CD8-positive, alpha-beta memory T cell (primary cell): ENCODE results near the gene DONSON. TPM values are rescaled to one million over a fixed set of nuclear protein-coding genes. Genes with fewer than 3 reads are reported as not detected.
A peak's percentile ranks its signal among the peaks of the same experiment; 100 is the strongest.
"Not testable (repeated sequence)": the region's sequence is repeated elsewhere in the genome, so short reads cannot be mapped to it uniquely, and the experiment has no call there.

ENCODE experiments used
- CTCF ChIA-PET: fragments of 350-600 bp; sonication (Branson Sonifier 250); formaldehyde crosslinking; loops from one replicate; lab custom pipeline; 2021; ENCODE audit warnings: antibody characterized with exemption; lab: Charles Lee
- POLR2A ChIA-PET: fragments of 350-600 bp; sonication (Branson Sonifier 250); formaldehyde crosslinking; loops from one replicate; lab custom pipeline; 2021; ENCODE audit warnings: antibody characterized with exemption; lab: Charles Lee
- DNase-seq, 5 donors: peaks; one replicate each; pipeline versions ENCODE4 v3.0.0 to v3.0.0-alpha.2; 2020 to 2022; ENCODE audit warnings: mixed read lengths in 1 of 5
- H3K27ac ChIP-seq: one replicate; pipeline ENCODE4 v1.7.0; 2013; ENCODE audit warnings: low read depth, mild to moderate bottlenecking, low read length, moderate library complexity
- H3K27me3 ChIP-seq: 2 replicates; pipeline ENCODE4 v1.7.0; 2013; ENCODE audit warnings: low read length, mild to moderate bottlenecking; ENCODE audit not compliant: insufficient read depth, poor library complexity, severe bottlenecking
- H3K36me3 ChIP-seq: 2 replicates; pipeline ENCODE4 v1.7.0; 2013; ENCODE audit warnings: mild to moderate bottlenecking, low read length, moderate library complexity; ENCODE audit not compliant: insufficient read depth
- H3K4me1 ChIP-seq: 2 replicates; pipeline ENCODE4 v1.7.0; 2013; ENCODE audit warnings: mild to moderate bottlenecking, low read length, moderate library complexity; ENCODE audit not compliant: insufficient read depth
- H3K4me3 ChIP-seq: 2 replicates; pipeline ENCODE4 v1.7.0; 2013; ENCODE audit warnings: mild to moderate bottlenecking, low read length
- H3K9me3 ChIP-seq: 2 replicates; pipeline ENCODE4 v1.7.0; 2013; ENCODE audit warnings: mild to moderate bottlenecking, low read length
- H3K27ac Mint-ChIP-seq, 8 donors: one replicate each; pipeline ENCODE4 v1.8.0; 2020 to 2021; ENCODE audit warnings: mixed read lengths in 8 of 8, mild to moderate bottlenecking in 6 of 8, inconsistent platforms in 3 of 8, moderate library complexity in 3 of 8
- H3K27me3 Mint-ChIP-seq, 2 donors: one replicate each; pipeline ENCODE4 v1.8.0; 2020 to 2021; ENCODE audit warnings: mixed read lengths in 2 of 2, mild to moderate bottlenecking in 1 of 2, moderate library complexity in 1 of 2
- H3K36me3 Mint-ChIP-seq, 3 donors: one replicate each; pipeline ENCODE4 v1.8.0; 2020 to 2021; ENCODE audit warnings: mixed read lengths in 3 of 3, inconsistent platforms in 1 of 3, mild to moderate bottlenecking in 1 of 3
- H3K4me1 Mint-ChIP-seq, 3 donors: one replicate each; pipeline ENCODE4 v1.8.0; 2020 to 2021; ENCODE audit warnings: mixed read lengths in 3 of 3, inconsistent platforms in 1 of 3, mild to moderate bottlenecking in 1 of 3
- H3K4me3 Mint-ChIP-seq, 7 donors: one replicate each; pipeline ENCODE4 v1.8.0; 2020 to 2021; ENCODE audit warnings: mixed read lengths in 7 of 7, mild to moderate bottlenecking in 6 of 7, moderate library complexity in 4 of 7, inconsistent platforms in 2 of 7
- H3K9me3 Mint-ChIP-seq, 5 donors: one replicate each; pipeline ENCODE4 v1.8.0; 2020 to 2022; ENCODE audit warnings: mixed read lengths in 5 of 5, mild to moderate bottlenecking in 3 of 5, moderate library complexity in 2 of 5, inconsistent platforms in 1 of 5
- polyA plus RNA-seq: library from polyadenylated mRNA; unstranded; fragments of 300-500 nt; fragmentation: Illumina TruSeq; gene quantifications from one replicate; pipeline ENCODE4 v1.2.3, GENCODE V29; 2021
- total RNA-seq, 2 experiments: library from RNA; stranded (reverse); gene quantifications; one replicate each; pipeline ENCODE4 v1.2.3, GENCODE V29; 2021

Gene DONSON
- total and polyA plus RNA-seq, 3 experiments from 2014 or later = 3.3 to 41.0 (median 38.0) TPM

- no peak for DNase-seq
- no peaks in the 10 kb centered on the region for H3K27me3 Mint-ChIP-seq
- Histone ChIP-seq H3K9me3 (no peaks in the 10 kb centered on the region), H3K4me3 (no peak overlapping the region), H3K36me3 (peaks cover 40% of the 10 kb centered on the region), H3K4me1 (no peaks in the 10 kb centered on the region), H3K27me3 (no peaks in the 10 kb centered on the region), H3K27ac (no peak overlapping the region)
- no peak overlapping the region for H3K4me3 Mint-ChIP-seq
- peaks cover 0 to 7% (median 4%) of the 10 kb centered on the region in 3 donors for H3K4me1 Mint-ChIP-seq
- ChIA-PET POLR2A (no interaction called here), CTCF (no interaction called here)
- peak overlapping the region in 3 of 8 donors; percentile 29 to 57 (median 43) for H3K27ac Mint-ChIP-seq
- peaks cover 0 to 63% (median 6%) of the 10 kb centered on the region in 3 donors for H3K36me3 Mint-ChIP-seq
- no peaks in the 10 kb centered on the region for H3K9me3 Mint-ChIP-seq
Observed at GRCh38 chr21:33578214-33578613, 10.3 kb downstream of the DONSON start.

GRCh38 chr21:33576741-33577141 lies 11.7 kb downstream of the DONSON start:
- H3K27me3 Mint-ChIP-seq, H3K4me1 Mint-ChIP-seq, H3K9me3 ChIP-seq, H3K27me3 ChIP-seq, H3K4me3 ChIP-seq, H3K4me1 ChIP-seq, DNase-seq, H3K27ac ChIP-seq, CTCF ChIA-PET, H3K9me3 Mint-ChIP-seq, H3K4me3 Mint-ChIP-seq: not testable (repeated sequence)
- peaks cover 0 to 69% (median 6%) of the 10 kb centered on the region in 3 donors for H3K36me3 Mint-ChIP-seq
- POLR2A ChIA-PET = interaction anchor here (0.7 kb wide), 2 partner anchors 34 to 856 kb away, joined by 4 to 6 read pairs; partner anchors contain the start of gene SON
- H3K27ac Mint-ChIP-seq = peak overlapping the region in 3 of 8 donors; percentile 7 to 40 (median 22)
- peaks cover 52% of the 10 kb centered on the region for H3K36me3 ChIP-seq

DNA sequence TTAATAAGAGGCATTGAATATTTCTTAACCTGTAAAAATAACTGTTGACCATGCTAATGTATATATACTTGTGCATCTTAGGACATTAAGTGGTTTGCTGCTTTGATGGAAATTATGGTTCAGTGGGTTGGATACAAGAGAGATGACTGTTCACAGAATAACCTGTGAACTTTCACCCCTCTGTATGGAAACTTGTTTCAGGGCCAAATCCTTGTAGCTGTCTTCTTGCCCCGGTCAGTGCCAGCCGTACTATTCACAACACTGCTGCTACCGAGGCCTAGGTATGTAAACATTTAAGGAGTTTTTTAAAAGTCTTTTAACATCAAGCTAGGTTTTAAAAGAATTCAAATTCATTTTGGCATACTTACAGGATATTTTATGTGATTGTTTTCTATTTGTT lies 16.1 kb downstream of the DONSON start:
- H3K4me1 Mint-ChIP-seq = peaks cover 20 to 32% (median 32%) of the 10 kb centered on the region in 3 donors
- no peaks in the 10 kb centered on the region for H3K27me3 ChIP-seq
- no peak overlapping the region for H3K4me3 Mint-ChIP-seq
- no peaks in the 10 kb centered on the region for H3K9me3 ChIP-seq
- ChIA-PET POLR2A (interaction anchor here (0.9 kb wide), 1 partner anchor 29 kb away, joined by 3 read pairs; the partner anchor contains the start of gene SON), CTCF (interaction anchor here (1.4 kb wide), 1 partner anchor 33 kb away, joined by 4 read pairs; no protein-coding TSS in a partner anchor)
- H3K36me3 ChIP-seq = peaks cover 69% of the 10 kb centered on the region
- H3K4me1 ChIP-seq = no peaks in the 10 kb centered on the region
- peaks cover 6 to 82% (median 16%) of the 10 kb centered on the region in 3 donors for H3K36me3 Mint-ChIP-seq
- H3K27ac Mint-ChIP-seq = peak overlapping the region in 5 of 8 donors; percentile 9 to 72 (median 51)
- H3K4me3 ChIP-seq = no peak overlapping the region
- peaks cover 0 to 1% of the 10 kb centered on the region in 2 donors for H3K27me3 Mint-ChIP-seq
- no peak for DNase-seq
- no peaks in the 10 kb centered on the region for H3K9me3 Mint-ChIP-seq
- no peak overlapping the region for H3K27ac ChIP-seq

DNA sequence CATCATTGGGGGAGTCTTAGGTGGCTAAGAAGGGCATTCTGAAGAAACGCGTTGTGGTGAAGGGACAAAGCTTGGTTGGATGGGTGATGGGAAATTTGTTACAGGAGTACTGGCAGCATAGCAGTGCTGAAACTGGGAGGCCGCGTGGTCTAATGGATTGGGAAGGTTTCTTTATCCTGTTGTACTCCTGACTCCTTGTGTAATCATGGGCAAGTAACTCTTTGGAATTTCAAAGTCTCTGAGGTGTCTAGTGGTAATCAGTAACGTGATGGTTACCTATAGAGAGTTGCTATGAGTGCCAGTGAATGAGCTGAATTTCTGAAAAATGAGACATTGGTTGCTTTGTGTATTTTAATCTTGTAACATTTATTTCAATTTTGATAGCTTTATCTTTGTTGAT lies 18.5 kb downstream of the DONSON start:
- Histone ChIP-seq H3K27ac (no peak overlapping the region), H3K4me1 (no peaks in the 10 kb centered on the region), H3K27me3 (no peaks in the 10 kb centered on the region), H3K9me3 (no peaks in the 10 kb centered on the region), H3K36me3 (peaks cover 55% of the 10 kb centered on the region), H3K4me3 (no peak overlapping the region)
- Mint-ChIP-seq H3K4me1 (peaks cover 23 to 51% (median 44%) of the 10 kb centered on the region in 3 donors), H3K27ac (peak overlapping the region; percentile 8 to 81 (median 52)), H3K4me3 (no peak overlapping the region), H3K27me3 (peaks cover 0 to 1% of the 10 kb centered on the region in 2 donors), H3K9me3 (no peaks in the 10 kb centered on the region), H3K36me3 (peaks cover 6 to 76% (median 16%) of the 10 kb centered on the region in 3 donors)
- CTCF ChIA-PET = interaction anchor here (1.6 kb wide), 1 partner anchor 36 kb away, joined by 5 read pairs; no protein-coding TSS in a partner anchor
- POLR2A ChIA-PET = no interaction called here
- DNase-seq = no peak

GRCh38 chr21:33568448-33568847 lies 20.0 kb downstream of the DONSON start:
- Histone ChIP-seq H3K36me3 (peaks cover 43% of the 10 kb centered on the region), H3K4me1 (no peaks in the 10 kb centered on the region), H3K9me3 (no peaks in the 10 kb centered on the region), H3K27ac (no peak overlapping the region), H3K4me3 (no peak overlapping the region), H3K27me3 (no peaks in the 10 kb centered on the region)
- Mint-ChIP-seq H3K4me1 (peaks cover 28 to 52% (median 51%) of the 10 kb centered on the region in 3 donors), H3K9me3 (no peaks in the 10 kb centered on the region), H3K36me3 (peaks cover 6 to 72% (median 12%) of the 10 kb centered on the region in 3 donors), H3K4me3 (no peak overlapping the region), H3K27me3 (peaks cover 0 to 1% of the 10 kb centered on the region in 2 donors), H3K27ac (no peak overlapping the region)
- POLR2A ChIA-PET = no interaction called here
- no peak for DNase-seq
- CTCF ChIA-PET = no interaction called here

GRCh38 chr21:33567914-33568313 lies 20.6 kb downstream of the DONSON start:
- H3K27ac ChIP-seq = no peak overlapping the region
- ChIA-PET CTCF (no interaction called here), POLR2A (no interaction called here)
- Mint-ChIP-seq H3K36me3 (peaks cover 6 to 72% (median 13%) of the 10 kb centered on the region in 3 donors), H3K27me3 (peaks cover 0 to 1% of the 10 kb centered on the region in 2 donors), H3K4me3 (peak overlapping the region in 1 of 7 donors; percentile 66), H3K9me3 (no peaks in the 10 kb centered on the region), H3K4me1 (peaks cover 31 to 56% (median 55%) of the 10 kb centered on the region in 3 donors), H3K27ac (peak overlapping the region in 1 of 8 donors; percentile 9)
- no peak for DNase-seq
- H3K27me3 ChIP-seq = no peaks in the 10 kb centered on the region
- H3K36me3 ChIP-seq = peaks cover 38% of the 10 kb centered on the region
- no peaks in the 10 kb centered on the region for H3K9me3 ChIP-seq
- no peak overlapping the region for H3K4me3 ChIP-seq
- H3K4me1 ChIP-seq = no peaks in the 10 kb centered on the region

- Histone ChIP-seq H3K4me1 (peaks cover 6% of the 10 kb centered on the region), H3K27ac (no peak overlapping the region), H3K9me3 (no peaks in the 10 kb centered on the region), H3K4me3 (no peak overlapping the region), H3K27me3 (no peaks in the 10 kb centered on the region), H3K36me3 (peaks cover 31% of the 10 kb centered on the region)
- Mint-ChIP-seq H3K4me3 (no peak overlapping the region), H3K9me3 (no peaks in the 10 kb centered on the region), H3K27ac (no peak overlapping the region), H3K27me3 (peaks cover 0 to 1% of the 10 kb centered on the region in 2 donors), H3K36me3 (peaks cover 6 to 70% (median 15%) of the 10 kb centered on the region in 3 donors), H3K4me1 (peaks cover 36 to 64% (median 64%) of the 10 kb centered on the region in 3 donors)
- DNase-seq = no peak
- ChIA-PET CTCF (no interaction called here), POLR2A (no interaction called here)
Observed at GRCh38 chr21:33566514-33566913, 22.0 kb downstream of the DONSON start.

GRCh38 chr21:33562389-33562788 lies 26.1 kb downstream of the DONSON start:
- POLR2A ChIA-PET = no interaction called here
- DNase-seq = no peak
- Histone ChIP-seq H3K4me1 (peaks cover 11% of the 10 kb centered on the region), H3K4me3 (no peak overlapping the region), H3K27me3 (no peaks in the 10 kb centered on the region), H3K36me3 (peaks cover 39% of the 10 kb centered on the region), H3K27ac (no peak overlapping the region), H3K9me3 (no peaks in the 10 kb centered on the region)
- peaks cover 25 to 78% (median 28%) of the 10 kb centered on the region in 3 donors for H3K36me3 Mint-ChIP-seq
- CTCF ChIA-PET = no interaction called here
- H3K4me3 Mint-ChIP-seq = no peak overlapping the region
- H3K27ac Mint-ChIP-seq = peak overlapping the region in 2 of 8 donors; percentile 44 to 59
- no peaks in the 10 kb centered on the region for H3K27me3 Mint-ChIP-seq
- peaks cover 51 to 83% (median 76%) of the 10 kb centered on the region in 3 donors for H3K4me1 Mint-ChIP-seq
- H3K9me3 Mint-ChIP-seq = no peaks in the 10 kb centered on the region
